GM12892 (cell line): Measurements from ENCODE around the gene RNF10.

Experiments
- POLR2A ChIP-seq: IDR thresholded peaks from 2 replicates; pipeline ENCODE4 v1.6.1; 2011; ENCODE audit warnings: low read depth, low read length, control low read depth
- POLR2AphosphoS5 ChIP-seq: IDR thresholded peaks from 2 replicates; pipeline ENCODE4 v1.6.1; 2011; ENCODE audit warnings: low read depth, low read length, control low read depth

DNA sequence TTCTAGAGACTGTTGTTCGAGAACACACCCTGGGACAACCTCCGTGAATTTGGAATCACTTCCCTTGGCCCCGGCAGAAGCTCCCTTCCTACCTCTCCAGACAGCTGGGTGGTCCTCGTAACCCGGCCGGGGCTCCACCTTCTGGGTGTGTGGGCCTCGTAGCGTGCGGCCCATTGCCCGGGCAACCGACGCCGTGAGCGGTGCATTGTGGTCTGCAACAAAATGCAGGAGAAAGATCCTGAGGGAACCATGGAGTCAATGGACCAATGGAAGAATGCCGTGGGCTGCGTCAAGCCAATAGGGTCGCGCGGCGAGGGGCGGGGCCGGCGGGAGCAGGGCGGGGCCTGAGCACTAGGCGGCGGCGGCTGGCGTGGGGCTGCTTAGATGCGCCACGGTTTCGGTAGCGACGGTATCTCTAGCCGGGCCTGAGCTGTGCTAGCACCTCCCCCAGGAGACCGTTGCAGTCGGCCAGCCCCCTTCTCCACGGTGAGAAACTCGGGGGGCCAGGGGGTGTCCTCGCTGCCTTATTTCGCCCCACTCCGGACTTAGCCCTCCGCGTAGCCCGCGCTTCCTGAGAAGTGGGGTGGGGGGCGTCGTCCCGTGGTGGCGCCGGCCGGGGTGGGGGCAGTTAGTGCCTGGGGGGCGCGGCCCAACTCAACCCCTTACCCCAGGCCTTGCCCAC, 38.3 kb upstream of the RNF10 start, which contains the start of gene DYNLL1:
- TF ChIP-seq POLR2AphosphoS5 (peak; percentile 96), POLR2A (peak; percentile 99)
